Left hindlimb (tissue), 1 donor: ENCODE data around the gene PPP6R2.

ENCODE experiments used
- DNase-seq: peaks from one replicate; pipeline ENCODE4 v3.0.0-alpha.2; 2018

The PPP6R2 gene

DNA sequence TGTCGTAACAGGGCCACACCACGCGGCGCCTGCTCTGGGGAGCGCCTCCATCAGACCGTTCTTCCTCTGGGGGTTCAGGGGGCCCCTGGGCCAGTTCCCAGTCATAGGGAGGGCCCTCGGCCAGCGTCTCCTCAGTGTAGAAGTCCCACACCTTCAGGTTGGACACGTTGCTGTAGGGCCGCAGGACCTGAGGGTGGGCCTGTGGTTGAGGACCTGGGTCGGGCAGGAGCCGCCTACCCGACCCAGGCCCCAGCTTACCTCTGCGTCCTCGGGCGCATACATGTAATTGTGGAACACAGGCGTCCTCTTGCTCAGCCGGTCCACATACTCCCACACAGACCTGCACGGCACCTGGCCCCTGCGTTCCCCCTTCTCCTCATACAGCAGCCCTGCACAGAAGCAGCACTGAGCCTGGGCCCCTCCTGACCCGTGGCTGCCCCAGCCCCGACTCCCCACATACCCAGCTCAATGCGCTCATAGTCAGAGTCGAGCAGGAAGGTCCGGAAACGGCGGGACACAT is 111.5 kb downstream of the PPP6R2 start:
- DNase-seq, result no peak

GRCh38 chr22:50455201-50455600 is 112.1 kb downstream of the PPP6R2 start:
- no peak for DNase-seq

GRCh38 chr22:50456026-50456425 is 112.9 kb downstream of the PPP6R2 start:
- no peak for DNase-seq

DNA sequence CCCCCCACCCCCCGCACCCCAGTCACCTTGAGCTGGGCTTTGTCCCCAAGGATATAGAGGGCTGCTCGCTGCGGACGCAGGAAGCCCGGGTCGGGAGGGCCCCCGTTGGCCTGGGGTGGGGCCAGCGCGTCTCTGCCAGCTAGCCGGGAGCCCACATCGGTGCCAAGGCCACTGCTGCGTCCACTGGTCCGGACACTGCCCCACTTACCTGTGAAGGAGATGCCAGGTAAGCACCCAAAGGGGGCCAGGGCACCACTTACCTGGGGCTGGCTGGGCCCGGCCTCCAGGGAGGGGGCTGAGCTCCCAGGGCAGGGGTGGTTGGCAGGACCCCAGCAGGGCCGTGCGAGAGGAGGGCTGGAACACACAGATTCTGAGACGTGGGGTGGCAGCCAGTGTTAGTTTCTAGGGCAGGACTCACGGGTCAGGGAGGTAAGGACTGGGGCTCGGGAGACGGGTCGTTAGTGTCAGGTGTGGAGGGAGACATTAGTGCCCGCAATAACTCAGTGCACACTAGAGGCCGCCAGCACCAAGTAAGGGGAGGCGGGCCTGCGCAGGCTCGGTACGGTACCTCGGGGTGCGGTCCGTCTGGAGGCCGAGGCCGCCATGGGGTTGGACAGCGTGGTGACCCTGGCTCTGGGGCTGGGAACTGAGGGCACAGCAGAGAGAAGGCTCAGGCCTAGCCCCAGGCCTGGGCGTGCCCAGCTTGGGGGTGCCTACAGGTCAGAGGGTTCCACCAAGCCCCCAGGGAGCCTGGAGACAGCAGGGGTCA is 113.5 kb downstream of the PPP6R2 start:
- no peak for DNase-seq

DNA sequence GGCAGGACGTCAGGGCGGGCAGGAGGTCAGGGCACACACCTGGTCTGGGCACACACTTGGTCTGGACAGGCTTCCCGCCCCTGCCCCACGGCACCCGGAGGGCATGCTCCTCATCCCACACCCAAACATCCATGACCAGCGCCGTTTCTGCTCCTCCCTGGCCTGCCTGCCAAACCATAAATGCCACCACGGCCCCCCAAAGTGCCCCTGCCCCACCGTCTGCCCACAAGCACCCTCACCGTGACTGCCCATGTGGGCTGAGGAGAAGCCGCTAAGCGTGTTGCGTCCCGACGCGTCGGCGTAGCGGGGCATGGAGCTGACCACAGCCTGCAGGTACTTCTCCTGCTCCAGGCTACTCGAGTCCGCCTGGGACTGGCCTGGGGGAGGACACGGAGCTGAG is 115.9 kb downstream of the PPP6R2 start:
- DNase-seq, result no peak

DNA sequence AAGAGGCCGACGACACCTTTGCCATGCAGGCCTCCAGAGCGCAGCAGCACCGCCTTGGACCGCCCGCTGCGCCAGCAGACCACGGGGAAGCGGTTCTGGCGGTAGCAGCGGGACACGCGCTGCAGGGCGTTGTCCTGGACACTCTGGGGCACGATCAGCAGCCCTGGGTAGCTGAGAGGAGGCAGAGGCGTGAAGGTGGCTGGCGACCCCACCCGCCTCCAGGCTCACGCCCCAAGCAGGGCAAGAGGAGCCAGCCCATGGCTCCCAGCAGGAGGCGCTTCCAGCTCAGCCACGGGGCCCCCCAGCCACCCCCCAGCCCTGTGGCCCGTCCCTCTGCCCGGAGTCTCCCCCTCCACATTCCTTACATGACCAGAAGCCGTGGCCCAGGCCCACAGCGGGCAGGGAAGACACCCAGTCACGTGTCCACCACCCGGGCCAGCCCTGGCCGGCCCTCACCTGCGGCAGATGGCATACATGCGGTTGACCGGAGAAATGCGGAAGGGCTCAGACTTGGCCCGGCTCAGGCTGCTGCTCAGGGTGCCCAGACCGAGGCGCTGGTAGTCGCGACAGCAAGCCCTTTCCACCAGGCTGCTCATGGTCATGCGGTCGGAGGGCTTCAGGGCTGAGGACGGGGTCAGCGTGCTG is 116.5 kb downstream of the PPP6R2 start:
- no peak for DNase-seq

GRCh38 chr22:50460938-50461337 is 117.8 kb downstream of the PPP6R2 start:
- DNase-seq, result no peak

GRCh38 chr22:50461536-50461935 is 118.4 kb downstream of the PPP6R2 start:
- DNase-seq, result no peak

DNA sequence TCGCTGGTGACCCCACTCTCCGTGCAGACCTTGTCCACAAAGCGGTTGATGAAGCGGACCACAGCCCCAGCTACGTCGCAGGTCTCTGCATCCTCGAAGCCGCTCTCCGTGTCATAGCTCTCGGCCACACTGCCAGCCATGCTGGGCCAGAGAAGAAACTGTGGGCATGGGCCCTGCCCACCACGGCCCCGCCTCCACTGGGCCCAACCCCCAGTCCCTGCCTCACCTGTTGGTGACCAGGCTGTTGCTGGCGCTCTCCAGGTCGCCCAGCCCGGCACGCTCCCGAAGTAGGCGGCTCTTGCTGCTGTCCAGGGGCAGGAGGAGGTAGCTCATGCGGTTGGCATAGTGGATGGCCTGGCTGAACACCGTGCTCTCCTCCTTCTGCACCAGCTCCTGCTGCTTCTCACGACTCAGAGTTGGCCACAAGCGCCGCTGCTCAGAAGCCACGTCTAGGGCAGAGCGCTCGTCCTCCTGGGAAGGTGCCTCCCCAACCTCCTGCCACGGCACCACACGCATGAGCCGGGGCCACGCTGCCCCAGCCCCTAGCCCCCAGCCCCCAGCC is 118.9 kb downstream of the PPP6R2 start:
- no peak for DNase-seq

- no peak for DNase-seq
These were observed 120.2 kb downstream of the PPP6R2 start for GRCh38 chr22:50463188-50463900.

DNA sequence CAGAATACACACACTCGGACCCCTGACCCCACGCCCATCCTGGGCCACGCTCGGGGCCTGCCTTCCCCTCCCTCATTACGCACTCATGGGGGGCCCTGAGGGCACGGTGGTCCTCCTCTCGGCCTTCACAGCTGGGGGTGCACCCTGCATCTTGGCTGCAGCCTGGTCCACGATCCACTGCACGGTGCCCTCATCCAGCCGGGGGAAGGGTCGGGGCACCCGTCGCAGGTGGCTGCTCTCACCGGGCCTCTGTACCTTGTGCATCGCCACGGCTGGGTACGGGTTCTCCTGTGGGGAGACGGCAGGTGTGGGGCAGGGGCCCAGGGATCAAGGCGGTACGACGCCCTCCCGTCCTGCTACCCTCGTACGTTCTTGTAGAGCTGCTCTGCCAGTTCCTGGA is 121.3 kb downstream of the PPP6R2 start:
- DNase-seq, result no peak

GRCh38 chr22:50465066-50465930 is 122.2 kb downstream of the PPP6R2 start:
- no peak for DNase-seq

DNA sequence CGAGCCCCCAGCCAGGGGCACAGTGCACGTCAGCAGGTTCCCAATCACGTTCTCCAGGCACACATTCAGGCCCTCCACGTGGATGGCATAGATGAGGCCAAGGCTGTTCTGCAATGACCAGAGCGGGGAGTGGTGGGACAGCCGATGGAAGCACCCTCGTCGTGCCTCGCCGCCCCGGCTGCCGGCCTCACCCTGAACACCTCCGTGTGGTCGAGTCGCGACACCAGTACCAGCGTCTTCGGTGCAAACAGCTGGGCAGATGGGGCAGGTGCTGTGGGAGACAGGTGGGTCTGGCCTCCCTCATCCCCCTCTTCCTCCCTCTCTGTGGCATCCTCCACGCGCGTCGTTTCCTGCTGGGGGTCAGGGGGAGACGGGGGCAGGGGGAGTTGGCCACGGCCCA is 124.2 kb downstream of the PPP6R2 start:
- DNase-seq, result no peak

GRCh38 chr22:50467773-50468440 is 124.8 kb downstream of the PPP6R2 start:
- no peak for DNase-seq

- no peak for DNase-seq
These were observed 125.5 kb downstream of the PPP6R2 start for GRCh38 chr22:50468626-50469025.

DNA sequence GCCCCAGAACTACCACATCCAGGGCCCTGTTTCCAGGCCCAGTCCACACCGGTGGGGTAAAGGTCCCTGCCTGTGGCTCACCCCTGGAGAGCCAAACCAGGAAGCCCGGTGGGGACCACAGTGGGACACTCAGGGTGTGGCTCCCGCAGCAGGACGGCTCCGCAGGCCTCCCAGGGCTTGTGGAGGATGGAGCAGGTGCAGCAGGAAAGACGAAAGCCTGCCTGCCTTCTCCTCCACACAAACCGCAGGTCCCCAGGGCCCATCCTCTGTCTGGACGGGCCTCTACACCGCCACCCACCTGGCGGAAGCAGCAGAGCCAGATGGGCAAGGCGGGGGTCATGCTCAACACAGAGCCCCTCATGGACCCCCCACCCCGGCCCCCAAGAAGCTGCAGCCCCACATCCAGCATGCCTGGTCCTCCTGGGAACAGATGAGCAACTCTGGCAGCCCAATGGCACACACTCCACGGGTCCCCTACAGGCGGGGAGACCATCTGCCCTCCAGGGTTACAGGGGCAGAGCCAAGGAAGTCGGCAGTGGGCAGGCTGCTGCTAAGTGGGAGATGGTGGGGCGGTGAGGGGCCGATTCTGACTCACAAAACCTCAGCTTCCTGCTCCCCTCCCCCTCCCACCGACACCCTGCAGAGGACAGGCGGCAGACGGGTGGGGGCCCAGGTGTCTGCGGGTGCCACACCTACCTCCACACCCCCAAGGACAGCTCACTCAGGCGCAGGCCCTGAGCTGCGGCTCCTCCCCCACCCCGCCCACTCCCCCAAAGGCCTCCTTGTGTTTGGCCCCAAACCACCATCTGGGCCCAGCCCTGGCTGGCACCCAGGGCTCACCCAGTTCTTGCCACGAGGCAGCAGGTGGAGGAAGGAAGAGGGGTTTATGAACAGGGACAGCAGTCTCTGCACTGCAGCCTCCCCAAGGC is 126.5 kb downstream of the PPP6R2 start:
- DNase-seq, result no peak

GRCh38 chr22:50470491-50470890 is 127.4 kb downstream of the PPP6R2 start:
- no peak for DNase-seq

DNA sequence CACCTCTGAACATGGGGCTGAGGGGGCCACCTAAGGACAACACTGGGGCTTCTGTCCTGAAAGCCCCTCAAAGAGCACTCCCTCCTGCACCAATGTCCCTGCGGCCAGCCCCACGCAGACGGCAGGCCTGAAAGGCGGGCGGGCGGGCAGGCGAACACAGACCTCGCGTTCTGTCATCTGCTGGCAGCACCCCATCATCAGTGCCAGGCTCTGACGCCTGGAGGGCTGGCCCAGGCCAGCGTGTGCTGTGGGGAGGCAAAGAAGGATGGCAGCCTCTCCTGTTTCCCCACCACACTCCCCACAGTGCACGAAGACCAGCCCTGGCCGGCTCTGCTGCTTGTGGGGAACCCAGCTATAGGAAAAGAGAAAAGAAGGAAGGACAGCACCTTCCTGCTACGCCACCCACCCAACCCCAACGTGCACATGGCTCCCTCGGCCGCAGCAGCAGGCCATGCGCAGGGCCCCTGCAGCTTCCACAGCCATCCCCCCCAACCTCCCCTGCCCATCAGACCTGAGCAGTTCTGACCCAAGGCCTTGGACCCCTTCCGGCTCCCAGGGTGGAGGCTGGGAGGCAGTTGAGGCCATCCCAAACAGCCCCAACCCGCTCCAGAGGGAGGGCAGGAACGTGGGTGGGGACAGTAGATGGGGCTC is 128.2 kb downstream of the PPP6R2 start:
- no peak for DNase-seq

DNA sequence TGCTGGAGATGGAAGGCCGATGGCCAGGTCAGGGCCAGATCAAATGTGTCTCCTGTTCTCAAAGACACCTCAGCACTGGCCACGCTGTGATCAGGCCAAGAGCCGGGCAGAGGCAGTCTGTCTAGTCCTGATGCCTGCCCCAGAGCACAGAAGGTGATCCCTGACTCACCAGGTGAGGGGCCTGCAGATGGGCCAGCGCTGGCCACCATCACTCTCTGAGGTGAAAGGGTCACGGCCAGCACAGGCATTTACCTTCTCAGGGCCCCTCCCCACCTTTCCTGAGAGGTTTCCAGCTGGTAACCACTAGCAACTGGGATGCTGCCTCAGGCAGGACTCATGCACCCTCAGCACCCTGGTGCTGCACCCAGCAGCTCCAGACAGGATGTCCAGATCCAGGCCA is 128.8 kb downstream of the PPP6R2 start:
- DNase-seq, result peak; percentile 21

DNA sequence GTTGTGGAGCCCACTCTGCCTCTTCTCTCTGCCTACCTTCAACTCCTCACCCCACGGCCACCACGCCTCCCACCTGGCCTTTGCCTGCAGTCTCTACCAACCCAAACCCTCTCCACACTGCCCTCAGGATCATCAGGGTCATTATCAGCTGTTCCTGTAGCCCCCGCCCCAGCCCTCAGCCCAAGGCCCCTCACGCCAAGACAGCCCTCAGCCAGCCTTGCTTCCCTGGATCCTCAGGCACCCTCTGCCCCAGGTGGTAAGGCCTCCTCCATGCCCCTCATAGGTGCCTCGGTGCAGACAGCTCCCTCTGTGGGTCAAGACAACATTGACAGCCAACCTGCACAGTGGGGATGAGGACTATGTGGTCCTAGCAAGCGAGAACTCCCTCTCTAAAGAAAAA is 130.0 kb downstream of the PPP6R2 start:
- peak; percentile 26 for DNase-seq
